ENCODE measurements around the gene ANXA5. TPM values are rescaled to one million over a fixed set of nuclear protein-coding genes. Genes with fewer than 3 reads are reported as not detected.
A peak's percentile ranks its signal among the peaks of the same experiment; 100 is the strongest.

Gene ANXA5
- total and polyA plus RNA-seq, 9 of the 15 experiments (the other 6 are each of a cell fraction or from before 2014, with no cell fraction given) = 49.9 to 131 (median 84.5) TPM

DNA sequence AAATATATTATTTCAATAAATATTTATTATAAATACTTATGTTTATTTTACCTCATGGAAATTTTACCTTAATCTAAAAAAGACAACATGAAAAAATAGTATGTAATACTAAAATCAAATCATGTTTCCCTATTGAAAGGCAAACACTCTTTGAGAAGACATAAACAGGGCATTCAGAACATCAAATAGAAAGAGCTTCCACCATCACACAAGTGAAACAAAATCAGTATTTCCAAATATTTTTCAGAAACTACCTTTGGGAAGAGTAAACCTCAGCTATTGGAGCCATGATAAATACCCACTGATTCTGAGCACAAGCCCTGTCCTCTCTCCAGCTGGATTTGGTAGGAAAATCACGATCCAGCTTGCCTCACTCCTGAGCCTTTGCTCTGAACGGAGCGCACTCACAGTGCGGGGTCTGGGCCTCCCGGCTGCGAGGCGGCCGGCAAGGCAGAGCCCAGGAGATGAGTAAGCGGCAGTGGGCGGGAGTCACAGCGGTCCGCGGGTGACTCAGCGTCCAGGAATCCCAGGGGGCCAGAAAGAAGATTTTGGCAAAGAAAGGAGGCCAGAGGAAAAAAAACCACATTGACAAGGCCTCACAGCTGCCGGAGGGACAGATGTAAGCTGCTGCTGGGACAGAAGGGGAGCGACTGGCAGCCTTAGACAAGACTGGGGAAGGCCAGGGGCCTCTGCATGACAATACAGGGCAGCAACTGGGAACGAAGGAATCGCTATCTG, 14.7 kb upstream of the ANXA5 start (continued):
- TF ChIP-seq, protein P1, sequence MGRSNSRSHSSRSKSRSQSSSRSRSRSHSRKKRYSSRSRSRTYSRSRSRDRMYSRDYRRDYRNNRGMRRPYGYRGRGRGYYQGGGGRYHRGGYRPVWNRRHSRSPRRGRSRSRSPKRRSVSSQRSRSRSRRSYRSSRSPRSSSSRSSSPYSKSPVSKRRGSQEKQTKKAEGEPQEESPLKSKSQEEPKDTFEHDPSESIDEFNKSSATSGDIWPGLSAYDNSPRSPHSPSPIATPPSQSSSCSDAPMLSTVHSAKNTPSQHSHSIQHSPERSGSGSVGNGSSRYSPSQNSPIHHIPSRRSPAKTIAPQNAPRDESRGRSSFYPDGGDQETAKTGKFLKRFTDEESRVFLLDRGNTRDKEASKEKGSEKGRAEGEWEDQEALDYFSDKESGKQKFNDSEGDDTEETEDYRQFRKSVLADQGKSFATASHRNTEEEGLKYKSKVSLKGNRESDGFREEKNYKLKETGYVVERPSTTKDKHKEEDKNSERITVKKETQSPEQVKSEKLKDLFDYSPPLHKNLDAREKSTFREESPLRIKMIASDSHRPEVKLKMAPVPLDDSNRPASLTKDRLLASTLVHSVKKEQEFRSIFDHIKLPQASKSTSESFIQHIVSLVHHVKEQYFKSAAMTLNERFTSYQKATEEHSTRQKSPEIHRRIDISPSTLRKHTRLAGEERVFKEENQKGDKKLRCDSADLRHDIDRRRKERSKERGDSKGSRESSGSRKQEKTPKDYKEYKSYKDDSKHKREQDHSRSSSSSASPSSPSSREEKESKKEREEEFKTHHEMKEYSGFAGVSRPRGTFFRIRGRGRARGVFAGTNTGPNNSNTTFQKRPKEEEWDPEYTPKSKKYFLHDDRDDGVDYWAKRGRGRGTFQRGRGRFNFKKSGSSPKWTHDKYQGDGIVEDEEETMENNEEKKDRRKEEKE (IDR thresholded peaks at IDR 0.05; ENCODE audit: borderline replicate concordance in 1 of 2, control insufficient read depth in 1 of 2, low read depth in 2 of 2, low read length in 1 of 2) = no peak
- TF ChIP-seq, protein P2, sequence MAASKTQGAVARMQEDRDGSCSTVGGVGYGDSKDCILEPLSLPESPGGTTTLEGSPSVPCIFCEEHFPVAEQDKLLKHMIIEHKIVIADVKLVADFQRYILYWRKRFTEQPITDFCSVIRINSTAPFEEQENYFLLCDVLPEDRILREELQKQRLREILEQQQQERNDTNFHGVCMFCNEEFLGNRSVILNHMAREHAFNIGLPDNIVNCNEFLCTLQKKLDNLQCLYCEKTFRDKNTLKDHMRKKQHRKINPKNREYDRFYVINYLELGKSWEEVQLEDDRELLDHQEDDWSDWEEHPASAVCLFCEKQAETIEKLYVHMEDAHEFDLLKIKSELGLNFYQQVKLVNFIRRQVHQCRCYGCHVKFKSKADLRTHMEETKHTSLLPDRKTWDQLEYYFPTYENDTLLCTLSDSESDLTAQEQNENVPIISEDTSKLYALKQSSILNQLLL (CRISPR knock-in tag; IDR thresholded peaks at IDR 0.05; ENCODE audit: borderline replicate concordance) = no peak
- no peak for TF ChIP-seq DDX20 (tag; IDR thresholded peaks at IDR 0.05; ENCODE audit: low read depth)
- TF ChIP-seq, protein P3, sequence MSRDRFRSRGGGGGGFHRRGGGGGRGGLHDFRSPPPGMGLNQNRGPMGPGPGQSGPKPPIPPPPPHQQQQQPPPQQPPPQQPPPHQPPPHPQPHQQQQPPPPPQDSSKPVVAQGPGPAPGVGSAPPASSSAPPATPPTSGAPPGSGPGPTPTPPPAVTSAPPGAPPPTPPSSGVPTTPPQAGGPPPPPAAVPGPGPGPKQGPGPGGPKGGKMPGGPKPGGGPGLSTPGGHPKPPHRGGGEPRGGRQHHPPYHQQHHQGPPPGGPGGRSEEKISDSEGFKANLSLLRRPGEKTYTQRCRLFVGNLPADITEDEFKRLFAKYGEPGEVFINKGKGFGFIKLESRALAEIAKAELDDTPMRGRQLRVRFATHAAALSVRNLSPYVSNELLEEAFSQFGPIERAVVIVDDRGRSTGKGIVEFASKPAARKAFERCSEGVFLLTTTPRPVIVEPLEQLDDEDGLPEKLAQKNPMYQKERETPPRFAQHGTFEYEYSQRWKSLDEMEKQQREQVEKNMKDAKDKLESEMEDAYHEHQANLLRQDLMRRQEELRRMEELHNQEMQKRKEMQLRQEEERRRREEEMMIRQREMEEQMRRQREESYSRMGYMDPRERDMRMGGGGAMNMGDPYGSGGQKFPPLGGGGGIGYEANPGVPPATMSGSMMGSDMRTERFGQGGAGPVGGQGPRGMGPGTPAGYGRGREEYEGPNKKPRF (IDR thresholded peaks at IDR 0.05; ENCODE audit: low read depth, low read length) = no peak
- no peak for TF ChIP-seq RBM14 (IDR thresholded peaks at IDR 0.05; ENCODE audit: borderline replicate concordance, insufficient read depth, low read depth, low read length)
- TF ChIP-seq ETV5 (CRISPR knock-in tag; IDR thresholded peaks at IDR 0.05; ENCODE audit: low read depth) = 0 out of 2 replicates have a peak, but pooled peaks have one; percentile 26
- no peak for TF ChIP-seq KDM2B (CRISPR knock-in tag; IDR thresholded peaks at IDR 0.05)
- TF ChIP-seq C11orf30 (IDR thresholded peaks at IDR 0.05; ENCODE audit: low read depth) = peak; percentile 73
- TF ChIP-seq, protein P4, sequence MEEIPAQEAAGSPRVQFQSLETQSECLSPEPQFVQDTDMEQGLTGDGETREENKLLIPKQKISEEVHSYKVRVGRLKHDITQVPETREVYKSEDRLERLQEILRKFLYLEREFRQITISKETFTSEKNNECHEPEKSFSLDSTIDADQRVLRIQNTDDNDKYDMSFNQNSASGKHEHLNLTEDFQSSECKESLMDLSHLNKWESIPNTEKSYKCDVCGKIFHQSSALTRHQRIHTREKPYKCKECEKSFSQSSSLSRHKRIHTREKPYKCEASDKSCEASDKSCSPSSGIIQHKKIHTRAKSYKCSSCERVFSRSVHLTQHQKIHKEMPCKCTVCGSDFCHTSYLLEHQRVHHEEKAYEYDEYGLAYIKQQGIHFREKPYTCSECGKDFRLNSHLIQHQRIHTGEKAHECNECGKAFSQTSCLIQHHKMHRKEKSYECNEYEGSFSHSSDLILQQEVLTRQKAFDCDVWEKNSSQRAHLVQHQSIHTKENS (CRISPR knock-in tag; IDR thresholded peaks at IDR 0.05) = no peak
- TF ChIP-seq, protein P5, sequence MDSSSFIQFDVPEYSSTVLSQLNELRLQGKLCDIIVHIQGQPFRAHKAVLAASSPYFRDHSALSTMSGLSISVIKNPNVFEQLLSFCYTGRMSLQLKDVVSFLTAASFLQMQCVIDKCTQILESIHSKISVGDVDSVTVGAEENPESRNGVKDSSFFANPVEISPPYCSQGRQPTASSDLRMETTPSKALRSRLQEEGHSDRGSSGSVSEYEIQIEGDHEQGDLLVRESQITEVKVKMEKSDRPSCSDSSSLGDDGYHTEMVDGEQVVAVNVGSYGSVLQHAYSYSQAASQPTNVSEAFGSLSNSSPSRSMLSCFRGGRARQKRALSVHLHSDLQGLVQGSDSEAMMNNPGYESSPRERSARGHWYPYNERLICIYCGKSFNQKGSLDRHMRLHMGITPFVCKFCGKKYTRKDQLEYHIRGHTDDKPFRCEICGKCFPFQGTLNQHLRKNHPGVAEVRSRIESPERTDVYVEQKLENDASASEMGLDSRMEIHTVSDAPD (CRISPR knock-in tag; IDR thresholded peaks at IDR 0.05) = no peak
- TF ChIP-seq ZFX (CRISPR knock-in tag; IDR thresholded peaks at IDR 0.05) = no peak
- TF ChIP-seq NR2C2 (CRISPR knock-in tag; IDR thresholded peaks at IDR 0.05) = no peak
- no peak for TF ChIP-seq NR2C2 (tag; IDR thresholded peaks at IDR 0.05)
- TF ChIP-seq SNIP1 (IDR thresholded peaks at IDR 0.05; ENCODE audit: low read depth) = no peak
- no peak for TF ChIP-seq HIVEP1 (CRISPR knock-in tag; IDR thresholded peaks at IDR 0.05)
- TF ChIP-seq NFIX (CRISPR knock-in tag; IDR thresholded peaks at IDR 0.05; ENCODE audit: low read depth) = no peak
- TF ChIP-seq SIX5 (IDR thresholded peaks at IDR 0.05; ENCODE audit: borderline replicate concordance in 1 of 2, insufficient read depth in 1 of 2, low read depth in 1 of 2, low read length in 2 of 2) = no peak
